ENCODE measurements around the gene IGIP. TPM values are rescaled to one million over a fixed set of nuclear protein-coding genes. Genes with fewer than 3 reads are reported as not detected.
A peak's percentile ranks its signal among the peaks of the same experiment; 100 is the strongest.

IGIP gene
- total RNA-seq, 4 donors from 2014 or later: 6.7 to 13.1 (median 8.2) TPM

DNA sequence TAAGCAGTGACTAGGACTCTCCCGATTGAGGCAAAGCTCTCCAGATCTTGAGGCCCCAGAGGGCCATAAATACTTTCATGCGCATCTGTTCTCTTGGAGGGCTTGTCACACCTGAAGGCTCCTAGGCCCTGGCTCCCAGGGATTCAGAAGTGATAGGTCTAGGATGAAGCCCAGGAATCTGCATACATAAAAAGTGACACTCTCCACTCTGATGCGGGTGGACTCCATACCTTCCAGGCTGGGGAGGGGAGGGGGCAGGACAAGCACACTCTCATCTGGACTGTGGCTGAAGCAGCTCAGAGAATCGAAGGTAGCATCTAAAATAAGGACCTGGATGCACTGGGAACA is 40.2 kb downstream of the IGIP start:
- ATAC-seq (no peak), DNase-seq (no peak)
- no peaks in the 10 kb centered on the region for H3K36me3 ChIP-seq
- H3K27me3 ChIP-seq: no peaks in the 10 kb centered on the region
- no peaks in the 10 kb centered on the region for H3K4me1 ChIP-seq
- H3K4me3 ChIP-seq: no peak overlapping the region
- intact Hi-C loops (cut with DNase I; ENCODE audit: low total_unique reads) (no loop called here), in situ Hi-C loops (cut with MboI; ENCODE audit: low sequenced_read_pairs in 4 of 4) (loop anchor here in 2 of 4 donors (10.0 kb wide), 2 partner anchors 189 to 381 kb away; no protein-coding TSS in a partner anchor)
- TF ChIP-seq, protein P1, sequence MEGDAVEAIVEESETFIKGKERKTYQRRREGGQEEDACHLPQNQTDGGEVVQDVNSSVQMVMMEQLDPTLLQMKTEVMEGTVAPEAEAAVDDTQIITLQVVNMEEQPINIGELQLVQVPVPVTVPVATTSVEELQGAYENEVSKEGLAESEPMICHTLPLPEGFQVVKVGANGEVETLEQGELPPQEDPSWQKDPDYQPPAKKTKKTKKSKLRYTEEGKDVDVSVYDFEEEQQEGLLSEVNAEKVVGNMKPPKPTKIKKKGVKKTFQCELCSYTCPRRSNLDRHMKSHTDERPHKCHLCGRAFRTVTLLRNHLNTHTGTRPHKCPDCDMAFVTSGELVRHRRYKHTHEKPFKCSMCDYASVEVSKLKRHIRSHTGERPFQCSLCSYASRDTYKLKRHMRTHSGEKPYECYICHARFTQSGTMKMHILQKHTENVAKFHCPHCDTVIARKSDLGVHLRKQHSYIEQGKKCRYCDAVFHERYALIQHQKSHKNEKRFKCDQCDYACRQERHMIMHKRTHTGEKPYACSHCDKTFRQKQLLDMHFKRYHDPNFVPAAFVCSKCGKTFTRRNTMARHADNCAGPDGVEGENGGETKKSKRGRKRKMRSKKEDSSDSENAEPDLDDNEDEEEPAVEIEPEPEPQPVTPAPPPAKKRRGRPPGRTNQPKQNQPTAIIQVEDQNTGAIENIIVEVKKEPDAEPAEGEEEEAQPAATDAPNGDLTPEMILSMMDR (IDR thresholded peaks at IDR 0.05 in 4 of 5, conservative IDR thresholded peaks at IDR 0.05 in 1 of 5): no peak
- TF ChIP-seq POLR2A (IDR thresholded peaks at IDR 0.05): no peak
- no peak overlapping the region for H3K27ac ChIP-seq
- H3K9me3 ChIP-seq: no peaks in the 10 kb centered on the region

DNA sequence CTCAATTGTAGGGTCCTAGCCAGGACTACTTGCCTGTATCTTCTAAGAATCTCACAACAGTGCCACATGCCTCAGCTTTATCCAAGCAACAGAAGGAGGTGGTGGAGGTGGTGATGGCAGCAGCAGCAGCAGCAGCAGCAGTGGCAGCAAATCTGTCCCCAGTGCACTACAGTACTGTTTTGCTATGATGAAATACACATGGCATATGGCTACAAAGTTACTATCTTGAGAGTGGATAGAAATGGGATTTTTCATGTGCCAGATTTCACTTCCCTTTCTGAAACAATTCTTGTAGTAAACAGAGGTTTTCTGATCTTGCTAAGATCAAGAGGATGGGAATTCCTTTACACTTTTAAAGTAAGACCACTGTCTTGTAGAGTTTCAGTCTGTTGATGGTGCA is 41.2 kb downstream of the IGIP start:
- intact Hi-C loops (cut with DNase I; ENCODE audit: low total_unique reads): no loop called here
- Histone ChIP-seq H3K4me1 (no peaks in the 10 kb centered on the region), H3K36me3 (no peaks in the 10 kb centered on the region), H3K27me3 (no peaks in the 10 kb centered on the region), H3K4me3 (no peak overlapping the region), H3K27ac (no peak overlapping the region), H3K9me3 (no peaks in the 10 kb centered on the region)
- ATAC-seq (no peak), DNase-seq (no peak)
- TF ChIP-seq, protein P1 (IDR thresholded peaks at IDR 0.05 in 4 of 5, conservative IDR thresholded peaks at IDR 0.05 in 1 of 5): no peak
- TF ChIP-seq POLR2A (IDR thresholded peaks at IDR 0.05): no peak
- in situ Hi-C loops (cut with MboI; ENCODE audit: low sequenced_read_pairs in 4 of 4): loop anchor here in 2 of 4 donors (10.0 kb wide), 2 partner anchors 188 to 382 kb away; no protein-coding TSS in a partner anchor

GRCh38 chr5:140168371-140168770 is 42.6 kb downstream of the IGIP start:
- no peak overlapping the region for H3K27ac ChIP-seq
- no peaks in the 10 kb centered on the region for H3K4me1 ChIP-seq
- no peak for DNase-seq
- TF ChIP-seq, protein P1 (IDR thresholded peaks at IDR 0.05 in 4 of 5, conservative IDR thresholded peaks at IDR 0.05 in 1 of 5): no peak
- no peak for TF ChIP-seq POLR2A (IDR thresholded peaks at IDR 0.05)
- in situ Hi-C loops (cut with MboI; ENCODE audit: low sequenced_read_pairs in 4 of 4): loop anchor here in 2 of 4 donors (10.0 kb wide), 2 partner anchors 186 to 384 kb away; no protein-coding TSS in a partner anchor
- intact Hi-C loops (cut with DNase I; ENCODE audit: low total_unique reads): no loop called here
- H3K9me3 ChIP-seq: no peaks in the 10 kb centered on the region
- H3K27me3 ChIP-seq: no peaks in the 10 kb centered on the region
- no peak overlapping the region for H3K4me3 ChIP-seq
- H3K36me3 ChIP-seq: no peaks in the 10 kb centered on the region
- no peak for ATAC-seq

GRCh38 chr5:140169410-140169809 is 43.7 kb downstream of the IGIP start:
- ATAC-seq (no peak), DNase-seq (no peak)
- no peak overlapping the region for H3K27ac ChIP-seq
- no peaks in the 10 kb centered on the region for H3K9me3 ChIP-seq
- H3K27me3 ChIP-seq: no peaks in the 10 kb centered on the region
- in situ Hi-C loops (cut with MboI; ENCODE audit: low sequenced_read_pairs in 4 of 4): loop anchor here in 2 of 4 donors (10.0 kb wide), 2 partner anchors 185 to 385 kb away; no protein-coding TSS in a partner anchor
- H3K4me1 ChIP-seq: peaks cover 3% of the 10 kb centered on the region in 2 donors
- intact Hi-C loops (cut with DNase I; ENCODE audit: low total_unique reads): no loop called here
- H3K4me3 ChIP-seq: no peak overlapping the region
- TF ChIP-seq POLR2A (IDR thresholded peaks at IDR 0.05): no peak
- TF ChIP-seq, protein P1 (IDR thresholded peaks at IDR 0.05 in 4 of 5, conservative IDR thresholded peaks at IDR 0.05 in 1 of 5): peak in 1 of 5 experiments; percentile 30
- no peaks in the 10 kb centered on the region for H3K36me3 ChIP-seq

- Histone ChIP-seq H3K9me3 (no peaks in the 10 kb centered on the region), H3K36me3 (no peaks in the 10 kb centered on the region), H3K27me3 (no peaks in the 10 kb centered on the region), H3K4me3 (no peak overlapping the region), H3K27ac (no peak overlapping the region), H3K4me1 (peaks cover 16 to 17% of the 10 kb centered on the region in 2 donors)
- intact Hi-C loops (cut with DNase I; ENCODE audit: low total_unique reads): loop anchor here (10.0 kb wide), 2 partner anchors 492 to 538 kb away; partner anchors contain the start of gene WDR55
- ATAC-seq: no peak
- TF ChIP-seq POLR2A (IDR thresholded peaks at IDR 0.05): no peak
- TF ChIP-seq, protein P1 (IDR thresholded peaks at IDR 0.05 in 4 of 5, conservative IDR thresholded peaks at IDR 0.05 in 1 of 5): no peak
- DNase-seq: no peak
- in situ Hi-C loops (cut with MboI; ENCODE audit: low sequenced_read_pairs in 4 of 4): loop anchor here in 1 of 4 donors (5.0 kb wide), 1 partner anchor 180 kb away; no protein-coding TSS in a partner anchor
Measured at GRCh38 chr5:140172483-140172882, 46.7 kb downstream of the IGIP start.
